ENCODE measurements around the gene TP73.

TP73 gene

GRCh38 chr1:3681898-3682806 is 29.8 kb downstream of the TP73 start:
- no peak for TF ChIP-seq CTCF (IDR thresholded peaks at IDR 0.05; ENCODE audit: control extremely low read depth, extremely low read depth, low read depth, missing control alignments)
- no peak for DNase-seq (ENCODE audit: extremely low spot score)
- ChIA-PET POLR2A (no interaction called here), CTCF (interaction anchor here (0.9 to 1.4 kb wide), 3 partner anchors 10 to 15 kb away, joined by 3 to 4 read pairs (median 3); no protein-coding TSS in a partner anchor)

- DNase-seq (ENCODE audit: extremely low spot score): no peak
- no peak for TF ChIP-seq CTCF (IDR thresholded peaks at IDR 0.05; ENCODE audit: control extremely low read depth, extremely low read depth, low read depth, missing control alignments)
- ChIA-PET POLR2A (no interaction called here), CTCF (interaction anchor here (1.0 to 1.1 kb wide), 2 partner anchors 12 to 41 kb away, joined by 3 read pairs; no protein-coding TSS in a partner anchor)
Observed at GRCh38 chr1:3683197-3683596, 30.9 kb downstream of the TP73 start.

GRCh38 chr1:3683992-3684391 is 31.7 kb downstream of the TP73 start:
- no peak for DNase-seq (ENCODE audit: extremely low spot score)
- ChIA-PET POLR2A (no interaction called here), CTCF (interaction anchor here (1.1 kb wide), 1 partner anchor 13 kb away, joined by 3 read pairs; no protein-coding TSS in a partner anchor)
- no peak for TF ChIP-seq CTCF (IDR thresholded peaks at IDR 0.05; ENCODE audit: control extremely low read depth, extremely low read depth, low read depth, missing control alignments)

- CTCF ChIA-PET: interaction anchor here (2.1 kb wide), 1 partner anchor 18 kb away, joined by 8 read pairs; no protein-coding TSS in a partner anchor
- POLR2A ChIA-PET: no interaction called here
Observed at GRCh38 chr1:3685222-3685621, 32.9 kb downstream of the TP73 start.

GRCh38 chr1:3685906-3686305 is 33.6 kb downstream of the TP73 start:
- TF ChIP-seq CTCF (IDR thresholded peaks at IDR 0.05; ENCODE audit: control extremely low read depth, extremely low read depth, low read depth, missing control alignments): no peak
- CTCF ChIA-PET: interaction anchor here (1.2 to 2.5 kb wide), 3 partner anchors 9 to 18 kb away, joined by 3 to 8 read pairs (median 8); no protein-coding TSS in a partner anchor
- POLR2A ChIA-PET: no interaction called here
- no peak for DNase-seq (ENCODE audit: extremely low spot score)

More at GRCh38 chr1:3685222-3685621, 32.9 kb downstream of the TP73 start:
- no peak for DNase-seq (ENCODE audit: extremely low spot score)
- TF ChIP-seq CTCF (IDR thresholded peaks at IDR 0.05; ENCODE audit: control extremely low read depth, extremely low read depth, low read depth, missing control alignments): no peak

GRCh38 chr1:3687504-3687903 is 35.2 kb downstream of the TP73 start:
- ChIA-PET POLR2A (no interaction called here), CTCF (interaction anchor here (1.8 to 2.5 kb wide), 2 partner anchors 10 to 37 kb away, joined by 5 to 8 read pairs; no protein-coding TSS in a partner anchor)
- DNase-seq (ENCODE audit: extremely low spot score): no peak
- no peak for TF ChIP-seq CTCF (IDR thresholded peaks at IDR 0.05; ENCODE audit: control extremely low read depth, extremely low read depth, low read depth, missing control alignments)
